Fibroblast of peridontal ligament (primary cell): ENCODE measurements around the gene NOTCH2.

Experiments used
- DNase-seq: peaks from one replicate; pipeline ENCODE4 v3.0.0-alpha.2; 2010; ENCODE audit errors: extremely low read depth

NOTCH2 gene

DNA sequence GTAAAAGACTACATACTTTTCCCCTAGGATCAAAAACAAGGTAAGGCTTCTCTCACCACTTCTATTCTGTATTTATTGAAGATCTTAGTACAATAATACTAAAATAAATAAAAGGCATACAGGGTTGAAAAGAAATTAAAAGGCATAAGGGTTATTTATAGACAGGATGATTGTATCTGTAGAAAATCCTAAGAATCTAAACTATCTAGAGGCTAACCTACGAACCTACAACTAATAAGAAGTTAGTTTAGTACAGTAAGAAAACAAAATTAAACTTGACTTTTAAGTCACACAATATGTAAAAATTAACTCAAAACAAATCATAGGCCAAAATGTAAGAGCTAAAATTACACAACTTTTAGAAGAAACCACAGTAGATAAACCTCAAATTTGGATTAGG lies 122.7 kb downstream of the NOTCH2 start:
- DNase-seq: peak; percentile 60

GRCh38 chr1:119943216-119943615 lies 126.2 kb downstream of the NOTCH2 start:
- peak; percentile 59 for DNase-seq

GRCh38 chr1:119941392-119941791 lies 128.1 kb downstream of the NOTCH2 start:
- no peak for DNase-seq

DNA sequence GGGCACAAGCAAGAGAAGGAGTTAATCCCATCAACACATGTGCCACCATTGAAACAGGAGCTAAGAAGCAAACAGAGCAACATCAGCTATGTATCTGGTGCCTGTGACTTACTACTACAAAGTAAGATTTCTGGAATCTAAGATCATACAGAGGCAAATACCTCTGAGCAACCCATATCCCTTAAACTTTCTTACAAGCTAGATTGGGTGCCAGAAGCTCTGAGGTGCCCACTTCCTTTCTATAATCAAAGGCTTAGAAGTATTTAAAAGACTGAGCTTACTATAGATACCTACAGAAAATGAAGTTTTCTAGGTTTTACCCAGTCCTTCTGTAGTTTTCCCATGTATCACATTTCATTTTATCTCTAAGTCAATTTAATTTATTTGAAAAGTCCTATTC lies 128.8 kb downstream of the NOTCH2 start:
- DNase-seq: no peak

GRCh38 chr1:119937198-119937597 lies 132.3 kb downstream of the NOTCH2 start:
- no peak for DNase-seq

GRCh38 chr1:119935915-119936314 lies 133.5 kb downstream of the NOTCH2 start:
- no peak for DNase-seq

GRCh38 chr1:119935373-119935772 lies 134.1 kb downstream of the NOTCH2 start:
- no peak for DNase-seq

DNA sequence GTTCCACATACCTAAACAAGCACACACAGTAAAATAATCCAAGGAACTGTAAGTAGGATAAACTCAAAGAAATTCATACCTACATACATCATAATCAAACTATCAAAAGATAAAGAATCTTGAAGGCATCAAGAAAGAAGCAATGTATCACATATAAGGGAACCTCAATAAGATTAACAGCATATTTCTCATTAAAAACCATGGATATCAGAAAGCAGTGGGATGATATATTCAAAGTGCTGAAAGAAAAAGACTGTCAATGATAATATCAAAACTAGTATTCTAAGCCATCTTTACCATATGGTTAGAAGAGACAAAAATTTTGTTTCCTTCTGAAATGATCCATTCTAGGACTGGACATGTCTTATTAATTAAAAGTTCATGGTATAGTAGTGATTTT lies 136.1 kb downstream of the NOTCH2 start:
- DNase-seq: no peak

DNA sequence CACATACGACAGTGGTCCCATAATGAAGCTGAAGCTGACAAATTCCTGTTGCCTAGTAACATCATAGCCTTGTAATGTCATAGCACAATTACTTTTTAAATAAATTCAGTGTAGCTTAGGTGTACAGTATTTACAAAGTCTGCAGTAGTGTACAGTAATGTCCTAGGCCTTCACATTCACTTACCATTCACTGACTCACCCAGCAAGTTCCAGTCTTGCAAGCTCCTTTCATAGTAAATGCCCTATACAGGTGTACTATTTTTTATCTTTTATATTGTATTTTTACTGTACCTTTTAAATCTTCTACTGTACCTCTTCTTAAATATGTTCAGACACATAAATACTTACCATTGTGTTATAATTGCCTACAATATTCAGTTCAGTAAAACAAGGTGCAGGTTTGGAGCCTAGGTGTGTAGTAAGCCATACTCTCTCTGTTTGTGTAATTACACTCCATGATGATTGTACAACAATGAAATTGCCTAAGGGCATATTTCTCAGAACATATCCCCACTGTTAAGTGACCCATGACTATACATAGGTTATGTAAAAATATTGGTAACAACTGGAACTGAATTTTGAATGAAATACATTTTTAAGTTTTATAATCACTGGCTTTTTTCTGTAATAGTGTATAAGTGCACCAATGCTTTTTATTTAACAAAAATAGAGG lies 139.7 kb downstream of the NOTCH2 start:
- no peak for DNase-seq

DNA sequence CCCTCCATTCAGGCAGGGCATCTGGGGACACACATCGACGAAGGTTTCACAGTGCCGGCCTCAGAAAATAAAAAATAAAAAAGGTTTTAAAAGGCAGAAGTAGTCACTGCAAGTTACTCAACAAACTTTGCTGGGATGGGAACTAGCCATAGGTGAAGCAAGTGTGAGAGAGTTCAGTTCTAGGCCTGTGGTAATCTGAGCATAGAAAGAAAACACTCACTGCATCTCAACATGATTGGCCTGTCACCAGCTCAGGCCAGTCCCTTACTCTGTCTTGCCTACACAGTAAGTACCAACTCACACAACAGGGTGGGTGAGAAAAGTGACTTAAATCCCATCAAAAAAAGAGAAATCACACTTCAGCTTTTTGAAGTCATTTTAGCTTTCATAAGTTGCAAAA lies 142.9 kb downstream of the NOTCH2 start:
- DNase-seq: no peak

- peak; percentile 11 for DNase-seq
Measured at GRCh38 chr1:119924948-119925898, 144.2 kb downstream of the NOTCH2 start.

DNA sequence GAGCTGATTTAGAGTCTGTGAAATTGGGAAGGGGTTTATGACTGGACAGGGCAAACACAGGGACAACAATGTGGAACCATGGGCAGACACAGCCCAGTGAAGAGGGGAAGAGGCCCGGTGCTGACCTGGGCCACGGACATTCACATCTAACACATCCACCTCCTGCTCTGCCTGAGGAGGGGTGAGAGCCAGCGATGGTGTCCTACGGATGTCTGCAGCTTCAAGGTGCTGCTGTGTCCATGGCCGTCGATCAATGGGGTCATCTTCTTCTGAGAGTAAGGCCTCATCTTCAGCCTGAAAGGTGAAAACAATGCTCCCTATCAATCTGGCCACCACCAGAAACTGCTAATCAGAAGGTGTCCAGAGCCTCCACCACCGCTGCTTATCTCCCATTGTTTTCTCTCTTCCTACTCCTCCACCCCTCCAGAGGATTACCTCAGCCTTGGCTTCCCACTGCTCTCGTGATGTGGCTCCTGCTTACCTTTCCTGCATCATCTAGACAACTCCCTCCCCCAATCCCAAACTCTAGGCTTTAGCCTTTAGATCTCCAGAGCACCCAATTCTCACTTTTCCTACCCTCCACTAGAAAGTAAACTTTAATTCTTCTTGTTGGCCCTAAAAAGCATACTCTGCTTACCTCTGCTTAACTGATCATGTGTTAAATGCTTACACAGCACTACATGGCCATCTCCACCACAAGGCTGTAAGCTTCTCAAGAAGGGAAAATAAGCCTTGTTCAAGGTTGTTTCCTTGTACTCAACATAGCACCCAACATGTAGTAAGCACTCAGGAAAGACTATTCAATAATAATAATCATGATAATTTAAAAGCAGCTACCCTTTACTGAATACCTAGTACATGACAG lies 149.1 kb downstream of the NOTCH2 start:
- no peak for DNase-seq

GRCh38 chr1:119919241-119919640 lies 150.2 kb downstream of the NOTCH2 start:
- no peak for DNase-seq

GRCh38 chr1:119918301-119918700 lies 151.2 kb downstream of the NOTCH2 start:
- DNase-seq: no peak

DNA sequence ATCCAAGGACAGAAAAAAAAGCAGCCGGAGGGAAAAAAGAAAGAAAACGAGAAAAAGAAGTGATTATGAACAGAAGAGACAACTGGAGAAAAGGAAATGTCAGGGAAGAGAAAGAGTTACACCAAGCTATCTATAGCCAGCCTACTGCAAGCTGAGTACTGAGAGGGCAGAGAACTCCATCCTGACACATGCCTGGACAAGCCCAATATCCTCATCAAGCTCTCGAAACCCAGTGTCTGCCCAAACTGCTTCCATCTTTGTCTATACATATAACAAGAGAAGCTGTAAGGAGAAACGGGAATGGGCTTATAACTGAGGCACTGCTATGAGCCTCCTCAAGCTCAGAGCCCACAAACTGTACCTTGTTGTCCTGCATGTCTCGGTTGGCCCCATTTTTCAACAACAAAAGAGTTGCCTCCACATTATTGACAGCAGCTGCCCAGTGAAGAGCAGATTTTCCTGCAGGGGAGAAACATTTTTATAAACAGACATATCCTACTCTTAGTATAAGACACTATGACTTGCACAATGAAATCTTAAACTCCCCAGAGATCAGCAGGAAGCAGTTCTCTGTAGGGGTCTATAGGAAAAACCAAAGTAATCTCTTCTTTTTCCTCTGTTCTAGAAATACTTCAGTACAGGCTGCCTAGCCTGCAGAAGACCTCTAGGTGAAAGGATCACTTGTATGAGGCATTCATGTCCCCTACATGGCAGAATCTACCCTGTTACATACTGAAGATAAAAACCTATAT lies 152.0 kb downstream of the NOTCH2 start:
- DNase-seq: no peak

GRCh38 chr1:119915517-119915916 lies 153.9 kb downstream of the NOTCH2 start:
- DNase-seq: no peak

GRCh38 chr1:119914071-119914470 lies 155.4 kb downstream of the NOTCH2 start:
- DNase-seq: no peak

- DNase-seq: no peak
Measured at GRCh38 chr1:119912963-119913362, 156.5 kb downstream of the NOTCH2 start.

- DNase-seq: no peak
Measured at GRCh38 chr1:119911775-119912174, 157.7 kb downstream of the NOTCH2 start.

- no peak for DNase-seq
Measured at GRCh38 chr1:119910618-119911017, 158.8 kb downstream of the NOTCH2 start.

DNA sequence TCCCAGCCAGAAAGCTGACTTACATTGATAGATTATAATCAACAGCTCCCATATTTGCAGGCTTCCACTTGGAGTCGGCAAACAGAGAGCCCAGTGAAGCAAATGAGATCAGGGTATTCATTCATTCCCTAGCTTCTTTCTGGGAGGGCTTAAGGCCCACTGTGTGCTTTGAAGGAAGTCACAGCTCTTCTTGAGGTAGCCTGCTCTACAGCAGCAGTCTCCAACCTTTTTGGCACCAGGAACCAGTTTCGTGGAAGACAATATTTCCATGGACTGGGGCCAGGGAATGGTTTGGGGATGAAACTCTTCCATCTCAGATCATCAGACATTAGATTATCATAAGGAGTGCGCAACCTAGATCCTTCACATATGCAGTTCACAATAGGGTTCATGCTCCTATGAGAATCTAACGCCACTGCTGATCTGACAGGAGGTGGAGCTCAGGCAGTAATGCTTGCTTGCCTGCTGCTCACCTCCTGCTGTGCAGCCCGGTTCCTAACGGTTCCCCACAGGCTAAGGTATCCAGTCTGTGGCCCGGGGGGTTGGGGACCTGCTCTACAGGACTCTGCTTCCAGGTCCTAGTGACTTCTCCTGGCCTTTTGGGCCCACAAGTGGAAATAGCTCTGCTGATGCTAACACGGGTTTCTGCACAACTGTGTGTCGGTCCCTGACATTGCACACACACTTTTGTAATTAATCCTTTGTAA lies 159.4 kb downstream of the NOTCH2 start:
- no peak for DNase-seq
